Tibial nerve (tissue), 4 donors: ENCODE data around the gene SLC8A3. TPM values are rescaled to one million over a fixed set of nuclear protein-coding genes. Genes with fewer than 3 reads are reported as not detected.
"Not testable (repeated sequence)": the region's sequence is repeated elsewhere in the genome, so short reads cannot be mapped to it uniquely, and the experiment has no call there.

Experiments used
- DNase-seq, 2 donors: peaks; one replicate each; pipeline ENCODE4 v3.0.0-alpha.2; 2019; ENCODE audit warnings: low spot score in 2 of 2
- H3K27ac ChIP-seq, 4 donors: fragments of 200-600 bp; sonication (generic) in 3 of 4; one replicate each; pipeline ENCODE4 v1.5.1; 2017 to 2019; ENCODE audit warnings: mild to moderate bottlenecking in 1 of 4
- H3K27me3 ChIP-seq, 2 donors: fragments of 200-600 bp; sonication (generic) in 1 of 2; one replicate each; pipeline versions ENCODE4 v1.5.1 to v1.6.0; 2017 to 2019
- H3K36me3 ChIP-seq, 3 donors: fragments of 200-600 bp; sonication (generic); one replicate each; pipeline ENCODE4 v1.5.1; 2018 to 2019
- H3K4me1 ChIP-seq, 4 donors: fragments of 200-600 bp; sonication (generic) in 3 of 4; one replicate each; pipeline ENCODE4 v1.5.1; 2017 to 2019
- H3K4me3 ChIP-seq, 4 donors: fragments of 200-600 bp; sonication (generic) in 3 of 4; one replicate each; pipeline ENCODE4 v1.5.1; 2017 to 2019; ENCODE audit warnings: mild to moderate bottlenecking in 1 of 4, moderate library complexity in 1 of 4
- H3K9me3 ChIP-seq, 4 donors: fragments of 200-600 bp; sonication (generic) in 3 of 4; one replicate each; pipeline ENCODE4 v1.5.1; 2017 to 2019
- EP300 ChIP-seq, 2 donors: sonication (generic); formaldehyde crosslinking; IDR thresholded peaks; one replicate each; pipeline ENCODE4 v1.6.1; 2017; ENCODE audit warnings: antibody characterized with exemption in 2 of 2, mild to moderate bottlenecking in 1 of 2
- POLR2A ChIP-seq, 2 donors: fragments of 450-650 bp; IDR thresholded peaks; one replicate each; pipeline ENCODE4 v1.6.1; 2017; ENCODE audit warnings: antibody characterized with exemption in 2 of 2, mild to moderate bottlenecking in 2 of 2, moderate library complexity in 2 of 2
- whole genome bisulfite sequencing, 2 donors: methylation state at CpG; one replicate each; pipeline ENCODE4 v1.1.5; 2018; 5-methylcytosine and 5-hydroxymethylcytosine counted together
- total RNA-seq, 4 donors: library from RNA; depleted of rRNA; stranded (reverse); fragments of >200 nt; gene quantifications; one replicate each; pipeline ENCODE4 v1.1.0, GENCODE V29; 2016
- TF ChIP-seq, protein P1 (sequence below), 5 experiments: fragments of 200-600 bp in 3 of 5; fragments of 450-650 bp in 2 of 5; sonication (generic) in 3 of 5; IDR thresholded peaks; one replicate each; pipeline ENCODE4 v1.5.1; 2016 to 2019; ENCODE audit warnings: antibody characterized with exemption in 5 of 5, mild to moderate bottlenecking in 3 of 5, moderate library complexity in 2 of 5

Gene SLC8A3, protein sequence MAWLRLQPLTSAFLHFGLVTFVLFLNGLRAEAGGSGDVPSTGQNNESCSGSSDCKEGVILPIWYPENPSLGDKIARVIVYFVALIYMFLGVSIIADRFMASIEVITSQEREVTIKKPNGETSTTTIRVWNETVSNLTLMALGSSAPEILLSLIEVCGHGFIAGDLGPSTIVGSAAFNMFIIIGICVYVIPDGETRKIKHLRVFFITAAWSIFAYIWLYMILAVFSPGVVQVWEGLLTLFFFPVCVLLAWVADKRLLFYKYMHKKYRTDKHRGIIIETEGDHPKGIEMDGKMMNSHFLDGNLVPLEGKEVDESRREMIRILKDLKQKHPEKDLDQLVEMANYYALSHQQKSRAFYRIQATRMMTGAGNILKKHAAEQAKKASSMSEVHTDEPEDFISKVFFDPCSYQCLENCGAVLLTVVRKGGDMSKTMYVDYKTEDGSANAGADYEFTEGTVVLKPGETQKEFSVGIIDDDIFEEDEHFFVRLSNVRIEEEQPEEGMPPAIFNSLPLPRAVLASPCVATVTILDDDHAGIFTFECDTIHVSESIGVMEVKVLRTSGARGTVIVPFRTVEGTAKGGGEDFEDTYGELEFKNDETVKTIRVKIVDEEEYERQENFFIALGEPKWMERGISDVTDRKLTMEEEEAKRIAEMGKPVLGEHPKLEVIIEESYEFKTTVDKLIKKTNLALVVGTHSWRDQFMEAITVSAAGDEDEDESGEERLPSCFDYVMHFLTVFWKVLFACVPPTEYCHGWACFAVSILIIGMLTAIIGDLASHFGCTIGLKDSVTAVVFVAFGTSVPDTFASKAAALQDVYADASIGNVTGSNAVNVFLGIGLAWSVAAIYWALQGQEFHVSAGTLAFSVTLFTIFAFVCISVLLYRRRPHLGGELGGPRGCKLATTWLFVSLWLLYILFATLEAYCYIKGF
- 1 to 10 TPM in 1 of 4 donors, under 1 TPM in 2, not detected in 1; 0.20 to 1.0 (median 0.22) TPM for total RNA-seq

DNA sequence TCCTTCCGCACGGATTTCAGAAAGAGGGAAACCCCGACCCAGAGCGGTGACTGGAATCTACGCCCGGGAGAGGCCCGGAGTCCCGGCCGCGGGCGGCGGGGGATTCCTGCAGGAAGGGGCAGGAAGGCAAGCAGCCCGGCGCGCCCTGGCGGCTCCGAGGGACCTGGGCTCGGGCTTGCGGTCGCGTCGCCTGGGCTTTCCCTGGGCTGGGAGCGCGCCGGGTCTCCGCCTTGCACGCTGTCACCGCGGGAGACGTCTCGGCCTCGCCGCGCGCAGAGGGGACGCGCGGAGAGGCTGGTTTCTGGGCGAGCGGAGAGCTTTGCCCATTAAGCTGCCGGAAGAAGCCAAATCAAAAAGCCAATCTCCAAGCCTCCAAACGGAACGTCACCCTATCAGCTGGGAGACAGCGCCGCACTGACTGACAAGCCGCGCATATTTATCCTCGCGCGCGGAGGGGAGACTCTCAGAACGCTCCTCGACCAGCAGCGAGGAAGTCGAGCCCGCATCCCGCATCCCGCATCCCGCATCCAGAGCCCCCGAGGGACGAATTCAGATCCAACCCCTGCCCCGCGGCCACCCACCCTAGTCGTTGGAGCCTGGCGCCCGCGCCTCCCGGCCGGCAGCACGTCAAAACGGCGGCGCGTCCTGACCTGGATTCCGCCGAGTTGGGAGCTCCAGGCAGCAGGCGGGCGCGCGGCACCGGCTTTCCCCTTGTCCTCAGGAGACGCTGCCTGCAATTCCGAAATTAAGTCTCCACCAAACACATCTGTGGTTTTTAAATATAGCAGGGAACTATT lies at the start of gene SLC8A3:
SLC8A3 (minus strand) TSS at position 293 of the 797 bp plus-strand sequence. CDS start 20,529 bp downstream, outside the sequence.
- H3K27ac ChIP-seq: no peak within 1 kb of the TSS
- WGBS, 2 donors: 1% methylated on average over 23 to 57 of the region's 83 CpGs
- H3K4me1 ChIP-seq: peaks cover 0 to 34% (median 11%) of the 10 kb centered on the region in 4 donors
- H3K27me3 ChIP-seq: peaks cover 0 to 50% of the 10 kb centered on the region in 2 donors
- no peaks in the 10 kb centered on the region for H3K36me3 ChIP-seq
- no peaks in the 10 kb centered on the region for H3K9me3 ChIP-seq
- no peak for DNase-seq
- H3K4me3 ChIP-seq: peak within 1 kb of the TSS; percentile 21 to 55 (median 39)
- TF ChIP-seq POLR2A (IDR thresholded peaks at IDR 0.05): no peak
- TF ChIP-seq EP300 (IDR thresholded peaks at IDR 0.05): no peak

DNA sequence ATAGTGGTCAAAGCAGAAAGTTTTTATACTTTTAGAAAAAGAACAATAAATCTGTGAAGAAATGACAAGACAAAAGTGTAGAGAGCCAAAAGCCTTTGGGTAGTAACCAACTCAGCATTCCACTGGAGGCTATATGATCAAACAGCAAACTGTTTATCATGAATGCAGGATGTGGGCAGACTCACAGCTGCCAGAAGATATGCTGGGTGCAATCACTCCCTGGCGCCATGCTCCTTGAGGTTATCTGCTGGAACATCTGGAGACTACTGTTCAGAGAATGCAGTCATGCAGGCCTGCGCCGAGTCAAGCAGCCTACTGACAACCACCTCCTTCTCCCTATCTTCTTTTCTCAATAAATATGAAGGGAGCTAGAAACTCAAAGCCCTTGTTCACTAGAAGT lies 49.0 kb upstream of the SLC8A3 start:
- DNase-seq: no peak
- no peak overlapping the region for H3K27ac ChIP-seq
- H3K4me1 ChIP-seq: no peaks in the 10 kb centered on the region
- no peaks in the 10 kb centered on the region for H3K36me3 ChIP-seq
- WGBS, 2 donors: 87 to 92% methylated on average over 3 of the region's 3 CpGs
- H3K27me3 ChIP-seq: no peaks in the 10 kb centered on the region
- TF ChIP-seq POLR2A (IDR thresholded peaks at IDR 0.05) (no peak), EP300 (IDR thresholded peaks at IDR 0.05) (no peak)
- TF ChIP-seq, protein P1, sequence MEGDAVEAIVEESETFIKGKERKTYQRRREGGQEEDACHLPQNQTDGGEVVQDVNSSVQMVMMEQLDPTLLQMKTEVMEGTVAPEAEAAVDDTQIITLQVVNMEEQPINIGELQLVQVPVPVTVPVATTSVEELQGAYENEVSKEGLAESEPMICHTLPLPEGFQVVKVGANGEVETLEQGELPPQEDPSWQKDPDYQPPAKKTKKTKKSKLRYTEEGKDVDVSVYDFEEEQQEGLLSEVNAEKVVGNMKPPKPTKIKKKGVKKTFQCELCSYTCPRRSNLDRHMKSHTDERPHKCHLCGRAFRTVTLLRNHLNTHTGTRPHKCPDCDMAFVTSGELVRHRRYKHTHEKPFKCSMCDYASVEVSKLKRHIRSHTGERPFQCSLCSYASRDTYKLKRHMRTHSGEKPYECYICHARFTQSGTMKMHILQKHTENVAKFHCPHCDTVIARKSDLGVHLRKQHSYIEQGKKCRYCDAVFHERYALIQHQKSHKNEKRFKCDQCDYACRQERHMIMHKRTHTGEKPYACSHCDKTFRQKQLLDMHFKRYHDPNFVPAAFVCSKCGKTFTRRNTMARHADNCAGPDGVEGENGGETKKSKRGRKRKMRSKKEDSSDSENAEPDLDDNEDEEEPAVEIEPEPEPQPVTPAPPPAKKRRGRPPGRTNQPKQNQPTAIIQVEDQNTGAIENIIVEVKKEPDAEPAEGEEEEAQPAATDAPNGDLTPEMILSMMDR (IDR thresholded peaks at IDR 0.05): no peak
- no peak overlapping the region for H3K4me3 ChIP-seq
- H3K9me3 ChIP-seq: peaks cover 0 to 6% (median 0%) of the 10 kb centered on the region in 4 donors

DNA sequence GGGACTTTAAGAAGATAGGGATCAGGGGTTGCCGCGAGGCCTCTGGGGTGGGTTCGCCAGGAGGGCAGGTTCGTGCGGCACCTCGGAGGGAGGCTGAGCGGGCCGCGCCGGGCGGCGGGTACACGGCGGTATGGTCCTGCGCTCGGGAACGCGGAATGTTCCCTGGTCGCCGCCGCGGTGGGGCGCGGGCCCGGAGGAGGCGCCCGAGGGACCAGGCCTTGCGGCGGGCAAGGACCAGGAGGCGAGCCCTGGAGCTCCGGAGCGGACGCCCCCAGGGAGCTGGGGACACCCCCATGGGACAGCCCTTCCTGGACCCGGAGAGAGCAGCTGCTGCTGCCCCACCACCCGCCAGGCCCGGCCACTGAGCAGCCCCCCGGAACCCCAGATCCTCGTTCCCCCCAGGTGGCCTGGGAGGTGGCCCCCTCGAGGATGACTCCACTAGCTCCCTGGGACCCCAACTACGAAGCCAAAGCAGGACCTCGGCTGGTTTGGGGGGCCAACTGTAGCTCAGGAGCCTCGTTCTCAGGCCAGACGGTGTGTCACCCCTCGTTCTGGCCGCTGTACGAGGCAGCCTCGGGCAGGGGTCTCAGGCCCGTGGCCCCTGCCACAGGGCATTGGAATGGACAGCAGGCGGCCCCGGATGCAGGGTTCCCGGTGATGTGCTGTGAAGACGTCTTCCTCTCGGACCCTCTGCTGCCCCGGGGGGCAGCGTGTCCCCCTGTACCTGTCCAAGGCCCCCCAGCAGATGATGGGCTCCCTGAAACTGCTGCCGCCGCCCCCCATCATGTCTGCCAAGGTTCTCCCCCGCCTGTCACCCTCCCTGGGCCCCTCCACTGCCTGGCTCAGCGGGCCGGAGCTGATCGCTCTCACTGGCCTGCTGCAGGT lies 45.6 kb upstream of the SLC8A3 start:
- 90 to 92% methylated on average over 40 to 58 of the region's 61 CpGs for WGBS, 2 donors

DNA sequence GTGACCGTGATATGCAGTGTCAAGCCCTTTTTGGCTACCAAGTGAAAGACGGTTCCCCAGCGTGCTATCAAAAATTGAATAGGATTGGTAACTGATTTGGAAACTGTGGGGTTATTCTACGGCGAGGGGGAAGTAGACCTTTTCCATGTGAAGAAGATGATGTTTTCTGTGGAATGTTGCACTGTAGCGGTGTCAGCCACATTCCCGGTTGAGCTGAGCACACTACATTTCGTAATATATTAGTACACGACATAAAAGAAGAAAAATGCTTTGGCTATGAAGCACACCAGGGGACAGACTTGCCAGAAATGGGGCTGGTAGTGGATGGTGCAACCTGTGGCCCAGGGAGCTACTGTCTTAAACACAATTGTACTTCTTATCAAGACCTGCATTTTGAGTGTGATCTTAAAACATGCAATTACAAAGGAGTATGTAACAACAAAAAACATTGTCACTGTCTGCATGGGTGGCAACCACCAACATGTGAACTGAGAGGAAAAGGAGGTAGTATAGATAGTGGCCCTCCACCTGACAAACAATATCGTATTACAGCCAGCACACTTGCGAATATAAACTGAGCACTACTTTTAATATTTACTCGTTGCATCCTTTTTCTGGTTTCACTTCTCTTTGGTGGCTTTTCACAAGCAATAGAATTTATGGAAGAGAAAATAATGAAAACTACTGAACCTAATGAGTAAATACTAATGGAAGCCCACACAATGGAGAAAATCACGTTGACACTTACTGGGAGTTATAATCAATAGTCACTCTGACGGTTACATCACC lies 43.2 kb upstream of the SLC8A3 start:
- not testable (repeated sequence) for H3K4me3 ChIP-seq, DNase-seq, H3K9me3 ChIP-seq, H3K27me3 ChIP-seq, H3K27ac ChIP-seq, H3K4me1 ChIP-seq, H3K36me3 ChIP-seq
- 81 to 85% methylated on average over 14 of the region's 14 CpGs for WGBS, 2 donors

More for the DNA sequence above, 45.6 kb upstream of the SLC8A3 start:
- H3K4me3 ChIP-seq: no peak overlapping the region
- no peaks in the 10 kb centered on the region for H3K27me3 ChIP-seq
- H3K9me3 ChIP-seq: peaks cover 0 to 6% (median 0%) of the 10 kb centered on the region in 4 donors
- no peak for TF ChIP-seq POLR2A (IDR thresholded peaks at IDR 0.05)
- TF ChIP-seq, protein P1 (IDR thresholded peaks at IDR 0.05): no peak
- no peaks in the 10 kb centered on the region for H3K36me3 ChIP-seq
- no peak for DNase-seq
- H3K4me1 ChIP-seq: no peaks in the 10 kb centered on the region
- H3K27ac ChIP-seq: no peak overlapping the region

DNA sequence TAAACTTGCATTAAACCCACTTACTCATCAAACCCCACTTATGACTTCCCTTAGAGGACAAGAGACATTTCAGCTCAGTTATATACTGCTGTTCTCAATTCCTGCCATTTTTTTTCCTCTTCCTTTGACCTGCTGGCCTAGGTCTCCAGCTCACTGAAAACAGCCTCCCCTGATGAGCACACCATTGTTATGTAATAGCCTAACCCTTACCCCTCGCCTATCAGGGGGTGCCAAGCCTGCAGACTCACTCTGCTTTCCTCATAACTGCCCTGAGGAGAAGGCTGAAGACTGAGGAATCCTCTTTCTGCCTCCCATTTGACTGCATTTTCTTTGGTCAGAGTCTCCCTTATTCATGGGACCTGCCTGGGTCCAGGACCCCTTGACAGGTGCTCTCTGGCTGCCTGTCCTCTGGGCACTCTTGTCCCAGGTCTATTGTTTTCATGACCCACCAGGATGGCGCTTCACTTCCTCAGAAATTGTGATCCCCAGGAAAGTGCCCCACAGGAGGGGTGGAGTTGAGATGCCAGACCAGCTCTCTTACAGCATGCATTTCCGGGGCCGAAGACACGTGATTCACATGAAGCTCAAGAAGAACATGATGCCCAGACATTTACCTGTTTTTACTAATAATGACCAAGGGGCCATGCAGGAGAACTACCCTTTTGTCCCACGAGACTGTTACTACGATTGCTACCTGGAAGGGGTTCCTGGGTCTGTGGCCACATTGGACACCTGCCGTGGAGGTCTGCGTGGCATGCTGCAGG lies 41.3 kb upstream of the SLC8A3 start:
- DNase-seq, H3K4me1 ChIP-seq, H3K4me3 ChIP-seq, H3K27ac ChIP-seq, H3K27me3 ChIP-seq, H3K36me3 ChIP-seq, H3K9me3 ChIP-seq: not testable (repeated sequence)
- WGBS, 2 donors: 71 to 76% methylated on average over 9 of the region's 9 CpGs
